ENCODE measurements around the gene PIGC. TPM values are rescaled to one million over a fixed set of nuclear protein-coding genes. Genes with fewer than 3 reads are reported as not detected.

The PIGC gene
- total RNA-seq, 1 donor from 2014 or later, result 24.7 TPM

DNA sequence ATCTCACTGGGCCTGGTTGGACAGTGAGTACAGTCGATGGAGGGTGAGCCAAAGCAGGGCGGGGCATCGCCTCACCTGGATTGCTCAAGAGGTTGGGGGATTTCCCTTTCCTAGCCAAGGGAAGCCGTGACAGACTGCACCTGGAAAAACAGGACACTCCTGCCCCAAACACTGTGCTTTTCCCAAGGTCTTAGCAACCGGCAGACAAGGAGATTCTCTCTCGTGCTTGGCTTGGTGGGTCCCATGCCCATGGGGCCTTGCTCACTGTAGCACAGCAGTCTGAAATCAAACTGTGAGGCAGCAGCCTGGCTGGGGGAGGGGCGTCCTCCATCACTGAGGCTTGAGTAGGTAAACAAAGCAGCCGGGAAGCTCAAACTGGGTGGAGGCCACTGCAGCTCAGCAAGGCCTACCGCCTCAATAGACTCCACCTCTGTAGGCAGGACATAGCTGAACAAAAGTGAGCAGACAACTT lies 12.1 kb downstream of the PIGC start:
- intact Hi-C loops (cut with micrococcal nuclease), result no loop called here

DNA sequence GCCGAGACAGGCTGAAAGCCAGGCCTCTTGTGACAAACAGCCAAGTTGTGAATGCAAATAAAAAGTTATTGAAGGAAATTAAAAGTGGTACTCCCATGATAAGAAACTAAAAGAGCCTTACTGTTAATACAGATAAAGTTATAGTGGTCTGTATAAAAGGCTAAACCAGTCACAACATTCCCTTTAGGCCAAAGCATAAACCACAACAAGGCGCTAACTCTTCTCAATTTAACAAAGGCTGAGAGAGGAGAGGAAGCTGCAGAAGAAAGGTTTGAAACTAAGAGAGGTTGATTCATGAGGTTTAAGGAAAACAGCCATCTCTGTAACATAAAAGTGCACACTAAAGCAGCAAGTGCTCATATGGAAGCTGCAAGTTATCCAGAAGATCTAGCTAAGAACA lies 12.7 kb downstream of the PIGC start:
- intact Hi-C loops (cut with micrococcal nuclease), result no loop called here

DNA sequence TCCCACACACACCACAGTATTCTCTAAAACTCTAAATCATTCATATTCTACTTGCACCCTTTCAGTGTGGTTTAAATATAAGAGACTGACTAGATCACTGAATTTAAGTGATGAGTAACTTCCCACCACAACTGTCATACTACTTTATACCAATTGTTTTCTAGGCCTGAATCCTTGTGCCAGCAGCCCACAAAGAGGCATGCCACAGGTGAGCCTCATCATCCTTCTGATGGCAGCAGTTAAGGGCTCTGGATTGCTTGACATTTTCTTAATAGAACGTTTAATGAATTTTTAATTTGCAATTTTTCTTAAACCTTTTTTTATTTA lies 13.8 kb downstream of the PIGC start:
- intact Hi-C loops (cut with micrococcal nuclease), result no loop called here

DNA sequence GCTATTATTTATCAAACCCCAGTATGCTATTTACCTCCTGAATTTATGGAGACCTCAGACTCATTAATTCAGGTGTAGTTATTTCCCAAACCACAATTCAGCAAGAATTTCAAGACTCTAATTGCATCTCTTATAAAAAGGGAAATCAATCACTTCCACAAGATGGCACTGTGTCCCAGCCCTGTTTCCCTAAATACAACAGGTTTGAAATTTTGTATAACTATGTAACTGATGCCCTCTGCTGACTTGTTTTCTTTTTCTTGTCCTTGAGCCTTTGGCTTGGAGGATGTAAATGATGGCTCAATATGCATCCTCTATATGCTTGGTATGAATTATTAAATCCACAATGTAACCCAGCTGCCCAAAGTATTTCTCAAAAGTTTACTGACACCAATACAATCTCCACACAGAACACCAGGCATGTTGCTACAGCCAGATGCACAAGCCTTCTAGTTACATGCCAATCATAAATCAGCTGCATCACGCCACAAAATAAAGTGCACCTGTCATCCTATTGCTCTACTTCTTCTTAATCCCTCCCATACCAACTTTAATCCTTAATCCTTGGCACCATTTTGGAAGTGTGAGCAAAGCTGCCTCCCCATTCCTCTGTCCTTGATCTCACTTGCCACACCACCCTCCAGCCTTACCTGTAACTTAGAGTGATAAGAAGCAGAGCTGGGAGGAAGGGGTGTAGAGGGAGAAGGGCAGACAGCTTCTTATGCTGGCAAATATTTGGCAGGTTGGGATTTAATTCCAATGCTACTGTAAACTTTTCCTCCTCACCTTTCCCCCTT lies 14.3 kb downstream of the PIGC start:
- intact Hi-C loops (cut with micrococcal nuclease), result loop anchor here (1.0 kb wide), 8 partner anchors 15 to 628 kb away; partner anchors contain the start of gene PIGC

DNA sequence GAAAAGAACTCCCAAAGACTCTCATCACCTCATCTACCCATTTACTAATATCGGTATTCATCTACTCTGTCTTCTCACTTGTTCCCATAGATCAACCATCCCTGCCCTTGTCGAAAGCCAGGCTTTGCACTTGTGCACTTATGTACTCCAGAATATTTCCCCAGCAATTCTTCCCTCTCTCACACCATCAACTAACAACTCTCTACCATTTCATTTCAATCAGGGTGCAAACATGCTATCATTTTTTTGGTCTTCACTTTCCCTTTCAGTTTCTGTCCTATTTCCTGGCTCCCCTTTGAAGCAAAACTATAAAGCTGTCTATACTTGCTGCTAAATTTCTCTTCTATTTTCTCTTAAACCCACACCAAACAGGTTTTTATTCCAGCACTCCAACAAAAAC lies 16.7 kb downstream of the PIGC start:
- intact Hi-C loops (cut with micrococcal nuclease), result no loop called here

DNA sequence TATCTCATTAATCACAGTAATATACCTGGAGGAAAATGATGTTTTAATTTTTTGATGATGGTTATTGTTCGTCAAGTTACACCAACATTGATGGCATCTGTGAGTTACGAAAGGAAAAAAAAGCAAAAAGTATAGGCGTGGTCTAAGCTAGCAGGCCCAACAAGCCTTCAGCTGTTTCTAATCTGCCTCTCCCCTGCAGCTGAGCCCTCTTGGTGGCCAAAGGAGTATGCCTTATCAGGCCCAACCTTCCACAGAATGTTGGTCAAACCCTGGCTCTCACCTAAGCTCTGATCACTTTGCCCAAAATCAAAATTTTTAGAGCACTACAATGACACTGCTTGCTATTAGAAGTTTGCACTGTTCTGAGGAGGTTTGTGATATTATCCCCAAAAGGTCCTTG lies 18.5 kb downstream of the PIGC start:
- intact Hi-C loops (cut with micrococcal nuclease), result no loop called here

DNA sequence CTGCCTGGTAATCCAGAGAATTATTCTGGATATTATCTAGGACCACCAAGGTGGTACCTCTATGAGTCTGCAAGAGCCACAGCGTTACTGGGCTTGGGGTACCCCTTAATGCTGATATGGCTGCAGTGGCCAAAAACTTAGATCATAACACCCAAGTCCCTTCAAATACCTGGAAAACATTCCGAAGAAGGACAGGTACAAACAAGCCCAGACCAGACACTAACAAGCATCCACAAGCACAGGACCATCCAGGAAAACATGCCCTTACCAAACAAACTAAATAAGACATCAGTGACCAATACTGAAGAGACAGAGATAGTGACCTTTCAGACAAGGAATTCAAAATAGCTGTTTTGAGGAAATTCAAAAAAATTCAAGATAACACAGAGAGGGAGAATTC lies 20.5 kb downstream of the PIGC start:
- intact Hi-C loops (cut with micrococcal nuclease), result no loop called here

DNA sequence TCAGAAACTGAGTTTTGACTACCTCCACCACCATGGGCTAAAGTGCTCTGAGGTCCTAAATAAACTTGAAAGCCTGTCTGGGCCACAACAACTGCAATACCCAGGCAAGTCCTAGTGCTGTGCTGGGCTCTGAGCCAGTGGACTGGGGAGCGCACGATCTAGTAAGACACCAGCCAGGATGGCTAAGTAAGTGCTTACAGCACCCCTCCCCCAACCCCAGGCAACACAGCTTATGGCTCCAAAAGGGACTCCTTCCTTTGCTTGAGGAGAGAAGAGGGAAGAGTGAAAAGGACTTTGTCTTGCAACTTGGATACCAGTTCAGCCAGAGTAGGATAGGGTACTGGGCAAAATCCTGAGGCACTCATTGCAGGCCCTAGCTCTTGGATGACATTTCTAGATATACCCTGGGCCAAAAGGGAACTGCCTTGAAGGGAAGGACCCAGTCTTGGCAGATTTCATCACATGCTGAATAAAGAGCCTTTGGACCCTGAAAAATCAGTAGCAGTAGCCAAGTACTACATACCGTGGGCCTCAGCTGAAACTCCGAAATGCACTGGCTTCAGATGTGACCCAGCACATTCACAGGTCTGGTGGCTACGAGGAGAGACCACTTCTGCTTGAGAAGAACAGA lies 21.8 kb downstream of the PIGC start:
- intact Hi-C loops (cut with micrococcal nuclease), result no loop called here

DNA sequence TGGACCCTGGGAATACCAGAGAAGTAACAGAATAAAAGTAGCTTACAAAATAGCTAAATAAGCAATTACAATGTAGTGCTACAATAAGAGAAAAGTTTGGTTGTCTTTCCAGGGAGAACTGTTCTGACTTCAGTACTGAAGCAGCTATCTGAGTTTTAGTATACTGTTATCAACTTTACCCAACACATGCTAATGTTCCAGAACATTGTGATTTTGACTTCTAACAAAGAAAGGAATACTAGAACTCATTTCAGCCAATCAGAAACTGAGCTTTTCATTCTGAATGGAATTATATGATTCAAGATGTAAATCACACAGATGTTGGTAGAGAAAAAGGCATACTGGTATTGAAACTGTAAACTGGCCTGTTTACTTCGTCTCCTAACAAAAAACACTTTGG lies 23.5 kb downstream of the PIGC start, which contains the start of gene C1orf105:
Gene C1orf105, plus strand, starts transcription at position 301 of the 400 bp plus-strand sequence. CDS start 201 bp downstream, outside the sequence.
- intact Hi-C loops (cut with micrococcal nuclease), result no loop called here

DNA sequence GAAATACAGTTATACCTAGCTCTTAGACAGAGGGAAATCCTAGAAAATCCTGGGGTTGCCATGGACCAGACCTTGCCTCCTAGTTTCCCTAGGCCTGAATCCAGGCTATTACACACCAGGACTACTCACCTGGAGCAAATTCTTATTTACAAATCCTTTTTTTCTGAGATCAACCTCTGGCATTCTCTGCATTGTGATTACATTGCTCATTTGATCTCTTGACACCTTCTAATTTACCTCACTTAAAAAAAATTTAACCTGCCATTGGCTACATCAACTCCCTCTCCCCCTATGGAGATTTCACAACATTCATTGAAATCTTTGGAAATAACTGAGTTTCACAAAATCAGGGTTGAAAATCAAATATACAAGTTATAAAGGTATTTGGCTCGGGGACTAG lies 26.3 kb downstream of the PIGC start:
- intact Hi-C loops (cut with micrococcal nuclease), result no loop called here

DNA sequence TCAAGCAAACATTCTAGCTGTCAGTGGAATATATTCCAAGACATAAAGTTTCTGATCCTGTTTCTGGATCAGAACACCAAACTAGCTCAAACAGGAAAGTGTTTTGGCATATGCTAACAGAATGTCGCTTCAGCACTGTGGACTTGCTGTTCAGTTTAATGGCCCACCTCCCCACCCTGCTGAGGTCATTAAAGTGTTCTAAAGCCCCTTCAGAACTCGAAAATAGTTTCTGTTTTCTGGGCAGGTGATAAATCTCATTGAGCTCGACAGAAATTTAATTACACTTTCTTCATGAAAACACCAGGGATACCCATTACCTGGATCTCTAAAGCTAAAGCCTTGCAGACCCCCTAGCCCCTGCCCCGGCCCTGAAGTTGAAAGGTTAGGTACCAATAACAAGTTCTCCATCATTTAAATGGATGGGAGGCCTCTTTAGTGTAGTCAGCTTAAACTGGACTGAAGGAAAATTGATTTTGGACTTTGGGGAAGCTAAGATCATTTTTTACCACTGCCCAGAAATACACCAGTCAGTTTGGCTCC lies 27.3 kb downstream of the PIGC start:
- intact Hi-C loops (cut with micrococcal nuclease), result no loop called here

DNA sequence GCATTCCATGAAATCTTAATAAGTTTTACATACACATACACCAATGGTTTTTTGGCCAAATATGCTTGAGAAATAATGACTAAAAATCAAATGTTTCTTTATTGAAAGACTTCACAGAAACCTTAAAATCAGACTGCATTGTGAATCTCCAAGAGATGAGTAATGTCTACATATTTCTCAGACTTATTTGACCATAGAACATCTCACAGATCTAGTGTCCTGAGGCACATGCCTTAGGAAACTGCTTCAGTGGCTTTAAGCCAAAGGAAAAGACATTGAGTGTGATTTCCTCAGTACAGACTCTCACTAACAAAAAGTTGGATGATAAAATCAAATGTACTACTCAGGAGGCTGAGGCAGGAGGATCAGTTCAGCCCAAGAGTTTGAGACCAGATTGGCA lies 29.5 kb downstream of the PIGC start:
- intact Hi-C loops (cut with micrococcal nuclease), result no loop called here

DNA sequence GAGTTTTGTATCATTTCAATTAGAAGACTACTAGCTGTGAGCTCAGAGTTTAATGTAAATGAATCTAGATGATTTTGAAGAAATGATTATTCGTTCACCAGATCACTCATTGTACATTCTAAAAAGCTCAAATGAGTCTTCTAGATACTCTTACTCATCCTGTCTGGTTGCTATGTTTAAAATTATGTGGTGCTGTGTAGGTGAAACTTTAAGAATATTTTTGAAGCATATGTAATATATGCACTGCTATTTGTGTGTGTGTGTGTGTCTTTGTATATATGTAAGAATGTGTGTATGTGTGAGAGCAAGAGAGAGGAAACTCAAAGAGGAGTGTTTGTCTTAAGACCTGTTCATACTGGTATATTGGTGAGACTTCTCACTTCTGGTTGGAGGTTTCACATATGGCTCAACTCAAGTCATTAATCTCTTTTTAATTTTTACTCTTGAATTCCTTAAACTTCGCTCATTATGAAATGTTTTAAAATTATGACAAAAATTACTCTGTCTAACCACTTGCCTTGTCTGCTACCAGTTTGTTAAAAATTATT lies 32.0 kb downstream of the PIGC start:
- intact Hi-C loops (cut with micrococcal nuclease), result no loop called here

DNA sequence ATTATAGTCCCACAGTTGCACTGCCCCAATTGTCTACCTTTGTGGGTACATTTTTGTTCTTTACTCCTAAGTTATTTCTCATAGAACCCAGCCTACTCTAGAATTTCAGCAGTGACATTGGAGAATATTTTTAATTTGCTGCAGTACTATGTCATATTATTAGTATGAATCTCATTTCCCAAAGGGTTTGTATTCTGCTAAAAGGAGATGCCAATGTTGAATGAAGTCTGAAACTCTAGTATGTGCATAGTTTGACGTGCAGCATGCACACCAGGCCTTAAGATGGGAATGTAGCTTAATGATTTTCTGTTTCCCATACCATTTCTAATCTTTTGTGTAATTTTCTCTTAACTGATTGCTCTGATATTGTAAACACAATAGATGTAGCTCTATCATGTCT lies 33.8 kb downstream of the PIGC start:
- intact Hi-C loops (cut with micrococcal nuclease), result no loop called here

DNA sequence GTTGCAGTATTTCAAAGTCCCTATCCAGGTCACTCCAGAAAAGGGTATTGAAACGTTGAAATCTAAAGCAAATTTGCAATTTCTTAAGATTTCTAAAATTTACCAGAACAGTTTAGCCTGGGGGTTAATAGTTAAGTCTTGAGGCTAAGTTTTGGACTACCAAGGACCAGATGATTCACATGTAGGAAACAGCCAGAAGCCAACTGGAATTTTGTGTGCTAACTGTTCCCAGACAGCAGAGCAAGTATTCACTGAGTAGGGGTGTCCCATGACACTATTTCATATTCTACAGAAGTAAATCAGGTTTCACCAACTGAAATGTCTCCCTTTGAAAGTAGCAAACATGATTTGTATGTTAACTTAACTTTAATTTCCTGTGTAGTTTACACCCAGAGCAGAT lies 34.9 kb downstream of the PIGC start:
- intact Hi-C loops (cut with micrococcal nuclease), result loop anchor here (10.0 kb wide), 1 partner anchor 504 kb away; no protein-coding TSS in a partner anchor

DNA sequence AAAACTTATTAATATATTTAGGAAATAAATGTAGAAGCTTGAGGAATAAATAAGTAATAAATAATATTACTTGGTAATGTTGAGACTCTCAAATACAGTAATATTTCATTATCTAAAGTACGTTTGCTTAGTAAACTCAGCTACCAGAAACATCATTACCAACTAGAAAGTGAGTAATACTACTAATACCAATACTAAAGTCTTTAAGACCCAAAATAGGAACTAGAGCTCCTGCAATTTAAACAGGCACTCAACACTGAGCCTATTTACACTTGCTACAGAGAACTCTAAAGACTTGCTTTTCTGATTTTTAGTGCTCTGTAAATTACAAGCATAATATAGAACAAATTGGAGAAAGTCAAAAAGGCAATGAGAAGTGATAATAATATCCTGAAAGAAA lies 36.9 kb downstream of the PIGC start:
- intact Hi-C loops (cut with micrococcal nuclease), result loop anchor here (10.0 kb wide), 1 partner anchor 502 kb away; no protein-coding TSS in a partner anchor

DNA sequence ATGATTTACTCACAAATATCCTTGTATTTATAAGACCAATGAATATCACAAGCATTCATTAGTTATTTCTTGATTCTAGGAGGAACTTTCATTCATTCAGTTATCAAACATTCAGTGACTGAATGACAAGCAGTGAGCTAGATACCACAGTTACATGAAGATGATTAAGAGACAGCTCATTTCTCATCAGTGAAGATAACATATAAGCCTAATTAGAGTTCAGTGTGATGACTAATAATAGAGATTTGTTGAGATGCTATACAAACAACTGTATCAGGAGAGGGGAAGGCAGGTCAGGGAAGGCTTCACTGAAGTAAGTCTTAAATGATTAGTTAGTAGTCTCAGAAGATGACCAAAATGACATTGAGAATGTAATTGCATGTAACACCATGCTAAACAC lies 38.0 kb downstream of the PIGC start:
- intact Hi-C loops (cut with micrococcal nuclease), result loop anchor here (10.0 kb wide), 1 partner anchor 501 kb away; no protein-coding TSS in a partner anchor

DNA sequence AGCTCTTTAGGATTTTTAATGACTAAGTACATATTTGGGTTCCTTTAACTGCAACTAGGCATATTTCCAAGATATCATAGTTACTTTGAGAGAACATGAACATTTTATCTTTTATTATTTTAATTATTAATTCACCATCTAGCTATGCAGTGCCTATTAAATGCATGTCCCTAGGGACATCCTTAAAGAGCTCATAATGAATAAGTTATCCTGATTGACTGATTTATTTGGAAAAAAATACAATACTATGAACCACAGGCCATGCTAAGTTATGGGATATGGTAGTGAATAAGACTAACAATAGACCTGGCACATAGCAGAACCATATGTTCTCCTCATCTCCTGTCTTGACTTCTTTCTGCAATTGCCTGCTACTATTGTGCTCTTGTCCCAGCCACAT lies 39.7 kb downstream of the PIGC start:
- intact Hi-C loops (cut with micrococcal nuclease), result loop anchor here (10.0 kb wide), 1 partner anchor 499 kb away; no protein-coding TSS in a partner anchor

DNA sequence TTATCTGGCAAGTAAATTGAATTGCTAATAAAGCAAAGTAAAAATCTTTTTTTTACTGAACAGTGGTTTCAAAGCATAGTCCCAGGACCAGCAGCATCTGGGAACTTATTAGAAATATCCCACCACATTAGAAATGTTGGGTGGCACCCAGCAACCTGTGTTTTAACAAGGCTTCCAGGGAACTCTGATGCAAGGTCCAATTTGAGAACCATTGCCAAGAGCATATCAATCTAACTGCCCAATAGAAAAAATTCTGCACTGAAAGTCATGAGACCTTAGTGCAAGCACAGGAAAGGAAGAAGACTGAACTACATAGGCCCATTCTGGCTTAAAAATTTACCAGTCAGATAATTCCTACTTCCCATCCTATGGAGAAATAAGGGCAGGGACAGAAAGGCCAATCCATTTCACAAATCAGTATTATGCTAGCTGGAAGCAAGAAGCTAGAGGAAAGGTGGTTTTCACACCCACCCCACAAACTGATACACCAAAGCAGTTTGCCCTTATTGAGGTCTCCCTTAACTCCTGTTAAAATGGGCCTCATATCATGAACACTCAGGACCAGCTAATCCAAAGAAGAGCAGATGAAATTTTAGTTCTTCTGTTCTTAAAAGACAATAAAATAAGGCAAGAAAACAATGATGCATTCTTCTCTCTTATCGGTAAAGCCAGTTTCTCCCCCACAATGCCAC lies 40.8 kb downstream of the PIGC start:
- intact Hi-C loops (cut with micrococcal nuclease), result loop anchor here (10.0 kb wide), 1 partner anchor 498 kb away; no protein-coding TSS in a partner anchor

DNA sequence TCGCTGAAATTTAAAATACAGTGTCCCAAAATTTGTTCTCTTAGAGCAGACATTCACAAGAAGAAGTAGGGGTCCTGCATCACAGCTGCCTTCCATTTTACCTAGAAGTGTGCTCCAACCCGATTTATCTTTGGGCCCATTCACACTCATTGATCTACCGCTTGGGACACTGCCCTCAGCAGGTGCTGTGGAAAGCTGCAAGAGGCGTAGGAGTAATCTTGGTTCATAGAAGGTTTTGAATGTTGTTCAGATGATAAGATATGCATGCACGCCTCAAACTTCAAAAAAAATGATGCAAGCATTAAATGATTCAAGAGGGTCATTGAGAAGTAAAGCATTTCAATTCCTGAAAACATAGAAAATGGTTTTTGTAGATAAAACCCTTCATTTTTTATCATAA lies 42.0 kb downstream of the PIGC start:
- intact Hi-C loops (cut with micrococcal nuclease), result loop anchor here (10.0 kb wide), 1 partner anchor 497 kb away; no protein-coding TSS in a partner anchor

DNA sequence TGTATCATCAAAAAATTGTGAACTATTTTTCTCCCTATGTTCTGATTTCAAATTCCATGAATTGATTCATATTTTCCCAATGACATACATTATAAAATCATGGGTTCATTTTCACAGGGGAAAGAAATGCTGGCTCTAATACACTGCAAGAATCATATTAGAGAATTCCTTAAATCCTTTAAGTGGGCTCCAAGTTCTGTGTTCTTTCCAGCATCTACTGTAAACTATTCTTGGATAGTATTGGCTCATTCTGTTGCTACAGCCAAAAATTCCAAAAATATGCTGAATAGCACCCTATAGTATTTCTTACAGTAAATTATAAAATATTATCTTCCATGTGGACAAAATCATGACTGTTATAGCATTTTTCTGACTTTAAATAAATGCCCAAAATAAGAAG lies 42.4 kb downstream of the PIGC start:
- intact Hi-C loops (cut with micrococcal nuclease), result loop anchor here (10.0 kb wide), 1 partner anchor 497 kb away; no protein-coding TSS in a partner anchor
